MG63 (cell line): Measurements from ENCODE around the gene NMU. TPM values are rescaled to one million over a fixed set of nuclear protein-coding genes. Genes with fewer than 3 reads are reported as not detected.
A peak's percentile ranks its signal among the peaks of the same experiment; 100 is the strongest.
"Not testable (repeated sequence)": the region's sequence is repeated elsewhere in the genome, so short reads cannot be mapped to it uniquely, and the experiment has no call there.

ENCODE experiments used
- DNase-seq: peaks from one replicate; pipeline ENCODE4 v3.0.0-alpha.2; 2020
- H3K27me3 ChIP-seq: fragments of 250-450 bp; sonication (Bioruptor Pico); 2 replicates; pipeline ENCODE4 v1.5.1; 2020; ENCODE audit warnings: mild to moderate bottlenecking, moderate library complexity
- H3K36me3 ChIP-seq: fragments of 250-450 bp; sonication (Bioruptor Pico); 2 replicates; pipeline ENCODE4 v1.5.1; 2020; ENCODE audit warnings: mild to moderate bottlenecking, moderate library complexity
- H3K4me3 ChIP-seq: fragments of 250-450 bp; sonication (Bioruptor Pico); 2 replicates; pipeline ENCODE4 v1.5.1; 2020; ENCODE audit warnings: mild to moderate bottlenecking, moderate library complexity
- H3K9me3 ChIP-seq: fragments of 250-450 bp; sonication (Bioruptor Pico); 2 replicates; pipeline ENCODE4 v1.5.1; 2020; ENCODE audit warnings: mild to moderate bottlenecking, moderate library complexity
- total RNA-seq: library from RNA; depleted of rRNA; stranded (reverse); fragments of >200 nt; shearing (Covaris generic); gene quantifications from 2 replicates; pipeline ENCODE4 v1.2.3, GENCODE V29; 2014; ENCODE audit warnings: low replicate concordance; rRNA removed

NMU gene, protein sequence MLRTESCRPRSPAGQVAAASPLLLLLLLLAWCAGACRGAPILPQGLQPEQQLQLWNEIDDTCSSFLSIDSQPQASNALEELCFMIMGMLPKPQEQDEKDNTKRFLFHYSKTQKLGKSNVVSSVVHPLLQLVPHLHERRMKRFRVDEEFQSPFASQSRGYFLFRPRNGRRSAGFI
- total RNA-seq, result not detected in 2 replicates

DNA sequence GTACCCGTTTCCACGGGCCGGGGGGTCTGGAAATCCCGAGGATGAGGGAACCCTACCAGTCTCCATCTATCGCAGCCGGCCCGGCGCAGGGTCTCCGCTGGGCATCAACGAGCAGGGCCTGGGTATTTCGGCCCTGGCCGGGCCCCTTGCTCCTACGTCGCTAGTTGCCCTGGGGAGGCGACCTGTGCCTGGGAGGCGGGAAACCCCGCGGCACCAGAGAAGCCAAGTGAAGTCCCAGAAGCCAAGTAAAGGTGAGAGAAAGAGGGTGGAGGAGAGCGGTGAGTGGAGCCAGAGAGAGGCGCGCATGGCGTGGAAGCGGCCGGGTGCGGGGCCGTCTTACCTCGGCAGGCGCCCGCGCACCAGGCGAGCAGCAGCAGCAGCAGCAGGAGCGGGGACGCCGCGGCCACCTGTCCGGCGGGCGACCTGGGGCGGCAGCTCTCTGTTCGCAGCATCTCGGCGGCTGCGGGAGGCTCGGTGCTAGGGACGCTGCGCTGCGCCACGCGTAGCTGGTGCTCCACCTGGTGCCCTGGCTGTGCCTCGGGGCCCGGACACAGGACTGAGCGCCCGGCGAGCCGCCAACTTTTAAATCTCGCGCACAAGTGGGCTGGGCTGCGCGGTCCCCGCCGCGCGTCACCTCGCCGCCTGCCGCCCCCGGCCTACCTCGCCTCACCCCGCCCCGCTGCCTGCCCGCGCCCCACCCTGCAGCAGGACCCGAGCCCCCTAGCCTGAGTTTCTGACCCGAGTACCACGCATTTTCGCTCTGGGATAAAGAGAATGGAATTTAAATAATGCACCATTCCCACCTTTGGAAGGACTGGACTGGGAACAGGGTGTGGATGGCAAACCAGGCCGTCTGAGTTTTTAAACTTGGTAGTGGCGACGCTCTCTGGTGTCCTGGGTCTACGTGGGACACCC lies at the start of gene NMU:
NMU (minus strand) TSS at position 558 of the 915 bp plus-strand sequence; CDS start at position 452, 106 bp downstream.
- Histone ChIP-seq H3K4me3 (peak within 1 kb of the TSS; percentile 33), H3K27me3 (no peaks in the 10 kb centered on the region), H3K36me3 (no peaks in the 10 kb centered on the region), H3K9me3 (no peaks in the 10 kb centered on the region)
- DNase-seq, result peak; percentile 58

DNA sequence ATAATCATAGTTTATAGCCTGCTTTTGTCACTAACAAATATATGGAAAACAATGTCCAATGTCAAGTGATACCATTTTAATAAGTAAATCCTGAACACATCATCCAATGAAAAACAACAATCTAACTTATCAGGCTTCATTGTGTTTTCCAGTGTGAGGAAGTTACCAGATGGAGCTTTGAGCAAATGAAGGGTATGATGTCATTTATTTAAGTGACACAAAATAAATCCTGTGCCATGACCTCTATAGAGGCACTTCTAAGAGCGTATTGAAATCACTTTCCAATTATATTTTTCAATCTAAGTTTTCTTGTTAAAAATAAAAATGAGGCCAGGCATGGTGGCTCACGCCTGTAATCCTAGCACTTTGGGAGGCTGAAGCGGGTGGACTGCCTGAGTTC lies 48.2 kb upstream of the NMU start:
- H3K4me3 ChIP-seq, result no peak overlapping the region
- no peak for DNase-seq

DNA sequence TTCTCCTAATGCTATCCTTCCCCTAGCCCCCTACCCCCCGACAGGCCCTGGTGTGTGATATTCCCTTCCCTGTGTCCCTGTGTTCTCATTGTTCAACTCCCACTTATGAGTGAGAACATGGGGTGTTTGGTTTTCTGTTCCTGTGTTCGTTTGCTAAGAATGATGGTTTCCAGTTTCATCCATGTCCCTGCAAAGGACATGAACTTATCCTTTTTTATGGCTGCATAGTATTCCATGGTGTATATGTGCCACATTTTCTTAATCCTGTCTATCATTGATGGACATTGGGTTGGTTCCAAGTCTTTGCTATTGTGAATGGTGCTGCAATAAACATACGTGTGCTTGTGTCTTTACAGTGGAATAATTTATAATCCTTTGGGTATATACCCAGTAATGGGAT lies 46.7 kb upstream of the NMU start:
- H3K9me3 ChIP-seq, DNase-seq, H3K27me3 ChIP-seq, H3K36me3 ChIP-seq, H3K4me3 ChIP-seq: not testable (repeated sequence)

More for the DNA sequence above, 48.2 kb upstream of the NMU start:
- H3K9me3 ChIP-seq, result no peaks in the 10 kb centered on the region
- H3K27me3 ChIP-seq, result no peaks in the 10 kb centered on the region
- H3K36me3 ChIP-seq, result no peaks in the 10 kb centered on the region

DNA sequence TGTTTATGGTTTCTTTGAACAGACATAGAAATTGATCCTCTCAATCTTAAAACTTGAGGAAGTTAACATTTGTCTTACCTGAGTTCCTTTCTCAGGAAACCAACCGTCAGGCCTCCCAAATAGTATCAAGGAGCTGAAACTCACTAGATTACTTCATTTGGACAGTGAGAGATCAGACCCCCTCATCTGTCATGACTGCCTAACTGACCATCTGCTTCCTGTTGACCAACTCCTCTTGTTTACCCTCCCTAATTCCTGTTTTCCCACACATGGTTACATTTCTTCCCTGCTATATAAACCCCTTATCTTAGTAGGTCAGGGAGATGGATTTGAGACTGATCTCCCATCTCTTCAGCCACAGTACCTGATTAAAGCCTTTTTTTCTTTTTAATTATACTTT lies 46.2 kb upstream of the NMU start:
- Histone ChIP-seq H3K36me3 (no peaks in the 10 kb centered on the region), H3K27me3 (no peaks in the 10 kb centered on the region), H3K4me3 (no peak overlapping the region)

DNA sequence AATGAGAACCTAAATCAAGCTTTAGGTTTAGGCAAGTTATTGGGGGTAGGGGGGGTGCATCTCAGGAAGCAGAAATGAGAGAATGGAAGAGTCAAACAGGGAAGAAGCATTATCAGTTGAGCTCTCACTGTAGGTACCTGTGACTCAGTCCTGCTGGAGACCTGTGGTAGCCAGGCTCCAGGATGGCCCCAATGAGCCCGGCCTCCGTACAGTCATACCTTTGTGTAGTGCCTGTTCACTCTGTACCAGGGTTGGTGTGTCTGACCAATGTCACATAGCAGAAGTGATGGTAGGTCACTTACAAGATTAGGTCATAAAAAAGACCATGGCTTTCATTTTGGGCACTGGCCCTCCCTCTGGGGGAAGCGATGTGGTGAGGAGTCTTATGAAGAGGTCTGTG lies 45.3 kb upstream of the NMU start:
- no peak for DNase-seq

More for the DNA sequence above, 46.2 kb upstream of the NMU start:
- no peaks in the 10 kb centered on the region for H3K9me3 ChIP-seq
- no peak for DNase-seq

DNA sequence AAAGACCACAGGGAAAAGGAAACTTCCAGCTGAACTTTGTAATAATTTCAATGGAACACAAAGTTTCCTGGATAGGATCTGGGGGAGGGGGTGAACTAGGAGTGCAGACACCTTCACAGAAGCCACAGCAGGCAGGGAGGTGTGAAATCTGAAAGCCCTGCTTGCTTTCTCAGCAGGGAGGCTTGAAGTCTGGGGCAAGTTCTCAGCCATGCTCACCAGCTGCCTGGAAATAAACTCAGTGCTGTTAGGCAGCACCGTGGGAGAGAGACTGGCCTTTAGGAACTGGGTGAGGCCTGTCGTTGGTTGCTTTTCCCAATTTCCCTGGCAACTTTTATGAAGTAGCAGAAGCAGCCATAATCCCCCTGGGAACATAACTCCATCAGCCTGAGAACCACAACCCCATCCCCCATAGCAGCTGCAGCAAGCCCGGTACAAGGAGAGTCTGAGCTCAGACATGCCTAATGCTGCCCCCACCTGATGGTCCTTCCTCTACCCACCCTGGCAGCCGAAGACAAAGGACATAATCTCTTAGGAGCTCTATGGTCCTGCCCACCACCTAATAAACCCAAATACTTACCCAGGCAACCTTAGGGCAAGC lies 39.2 kb upstream of the NMU start:
- H3K9me3 ChIP-seq, result no peaks in the 10 kb centered on the region
- DNase-seq, result no peak
- no peak overlapping the region for H3K4me3 ChIP-seq
- no peaks in the 10 kb centered on the region for H3K27me3 ChIP-seq
- H3K36me3 ChIP-seq, result no peaks in the 10 kb centered on the region

More for the DNA sequence above, 45.3 kb upstream of the NMU start:
- Histone ChIP-seq H3K27me3 (no peaks in the 10 kb centered on the region), H3K4me3 (no peak overlapping the region), H3K9me3 (no peaks in the 10 kb centered on the region), H3K36me3 (no peaks in the 10 kb centered on the region)

DNA sequence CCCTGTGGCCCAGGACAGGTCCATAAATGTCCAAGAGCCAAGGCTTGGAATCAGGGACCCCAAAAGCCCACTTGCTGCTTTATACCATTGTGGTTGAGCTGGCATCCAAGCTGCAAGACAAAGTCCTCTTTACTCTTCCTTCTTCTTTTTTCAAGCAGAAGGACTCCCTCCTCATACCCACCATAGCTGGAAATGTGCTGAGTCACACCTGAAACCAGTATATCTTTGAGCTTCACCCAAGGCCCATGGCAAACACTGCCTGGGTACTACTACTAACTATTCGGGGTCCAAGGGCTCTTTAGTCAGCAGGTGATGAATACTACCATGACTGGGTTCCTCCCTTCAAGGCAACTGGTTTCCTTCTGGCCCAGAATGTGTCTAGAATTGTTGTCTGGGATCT lies 37.3 kb upstream of the NMU start:
- no peak overlapping the region for H3K4me3 ChIP-seq
- H3K36me3 ChIP-seq, result no peaks in the 10 kb centered on the region
- no peaks in the 10 kb centered on the region for H3K27me3 ChIP-seq
- DNase-seq, result no peak
- H3K9me3 ChIP-seq, result no peaks in the 10 kb centered on the region

DNA sequence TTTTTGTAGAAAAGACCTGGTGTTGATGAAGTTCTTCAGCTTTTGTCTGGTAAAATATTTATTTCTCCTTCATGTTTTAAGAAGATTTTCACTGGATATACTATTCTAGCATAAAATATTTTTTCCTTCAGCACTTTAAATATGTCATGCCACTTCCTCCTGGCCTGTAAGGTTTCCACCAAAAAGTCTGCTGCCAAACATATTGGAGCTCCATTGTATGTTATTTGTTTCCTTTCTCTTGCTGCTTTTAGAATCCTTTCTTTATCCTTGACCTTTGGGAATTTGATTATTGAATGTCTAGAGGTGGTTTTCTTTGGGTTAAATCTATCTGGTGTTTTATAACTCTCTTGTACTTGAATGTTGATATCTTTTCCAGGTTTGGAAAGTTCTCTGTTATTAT lies 35.6 kb upstream of the NMU start:
- no peaks in the 10 kb centered on the region for H3K27me3 ChIP-seq
- H3K9me3 ChIP-seq, result no peaks in the 10 kb centered on the region
- H3K4me3 ChIP-seq, result no peak overlapping the region
- DNase-seq, result no peak
- no peaks in the 10 kb centered on the region for H3K36me3 ChIP-seq

DNA sequence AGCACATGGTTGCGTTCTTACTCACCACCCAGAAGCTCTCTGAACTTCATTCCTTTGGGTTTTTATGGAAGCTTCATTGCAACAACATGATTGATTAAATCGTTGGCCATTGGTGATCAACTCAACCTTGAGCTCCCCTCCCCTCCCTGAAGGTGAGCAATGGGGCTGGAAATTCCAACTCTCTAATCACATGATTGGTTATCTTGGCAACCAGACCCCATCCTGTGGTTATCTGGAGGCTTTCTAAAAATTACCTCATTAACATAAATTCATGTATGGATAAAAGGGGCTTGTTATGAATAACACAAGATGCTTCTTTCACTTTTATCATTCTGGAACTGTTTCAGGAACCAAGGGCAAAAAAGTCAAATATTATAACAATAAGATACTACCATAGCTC lies 34.6 kb upstream of the NMU start:
- no peaks in the 10 kb centered on the region for H3K27me3 ChIP-seq
- DNase-seq, result no peak
- no peaks in the 10 kb centered on the region for H3K36me3 ChIP-seq
- H3K9me3 ChIP-seq, result no peaks in the 10 kb centered on the region
- no peak overlapping the region for H3K4me3 ChIP-seq

DNA sequence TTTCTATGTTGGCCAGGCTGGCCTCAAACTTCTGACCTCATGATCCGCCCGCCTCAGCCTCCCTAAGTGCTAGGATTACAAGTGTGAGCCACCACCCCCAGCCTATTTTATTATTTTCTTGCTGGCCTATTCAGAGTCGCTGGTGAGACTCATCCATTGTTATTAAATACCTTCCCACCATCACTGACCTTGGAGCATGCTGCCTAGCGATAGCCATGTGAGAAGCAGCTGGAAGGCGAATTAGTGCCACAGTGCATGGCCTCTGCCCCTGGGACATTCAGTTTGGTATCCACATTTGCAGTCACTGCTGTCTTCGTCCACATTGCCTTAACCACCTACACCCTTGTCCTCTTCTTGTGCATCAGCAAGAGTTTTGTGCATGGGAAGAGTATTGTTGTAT lies 32.4 kb upstream of the NMU start:
- Histone ChIP-seq H3K36me3 (no peaks in the 10 kb centered on the region), H3K9me3 (no peaks in the 10 kb centered on the region), H3K4me3 (no peak overlapping the region), H3K27me3 (no peaks in the 10 kb centered on the region)
- DNase-seq, result no peak

DNA sequence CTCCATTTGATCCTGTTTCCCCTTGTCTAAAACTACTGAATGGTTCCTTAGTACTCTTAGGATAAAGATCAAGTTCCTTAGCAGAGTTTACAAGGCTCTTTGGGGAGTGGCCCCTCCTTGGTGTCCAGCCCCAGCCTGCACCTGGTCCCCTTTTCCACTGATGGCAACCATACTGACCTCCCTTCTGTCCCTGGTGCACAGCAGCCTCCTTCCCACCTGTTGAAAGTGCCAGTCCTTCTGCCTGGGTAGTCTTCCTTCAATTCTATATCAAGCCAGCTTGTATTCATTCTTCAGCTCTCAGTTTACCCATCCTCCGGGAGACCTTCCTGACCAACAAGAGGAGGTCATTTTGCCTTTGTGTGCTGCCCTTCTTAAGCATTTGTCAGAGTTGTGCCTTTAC lies 30.4 kb upstream of the NMU start:
- Histone ChIP-seq H3K36me3 (no peaks in the 10 kb centered on the region), H3K27me3 (no peaks in the 10 kb centered on the region), H3K4me3 (no peak overlapping the region), H3K9me3 (no peaks in the 10 kb centered on the region)
- DNase-seq, result no peak

DNA sequence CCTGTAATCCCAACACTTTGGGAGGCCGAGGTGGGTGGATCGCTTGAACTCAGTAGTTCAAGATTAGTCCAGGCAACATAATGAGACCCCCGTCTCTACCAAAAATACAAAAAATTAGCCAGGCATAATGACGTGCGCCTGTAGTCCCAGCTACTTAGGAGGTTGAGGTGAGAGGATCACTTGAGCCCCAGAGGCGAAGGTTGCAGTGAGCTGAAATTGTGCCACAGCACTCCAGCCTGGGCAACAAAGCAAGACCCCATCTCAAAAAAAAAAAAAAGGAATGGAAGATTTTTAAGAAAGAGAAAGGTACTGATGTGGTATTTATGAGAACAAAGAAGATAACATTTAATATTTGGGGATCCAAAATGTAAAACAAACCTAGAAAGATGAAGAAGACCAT lies 27.0 kb upstream of the NMU start:
- Histone ChIP-seq H3K27me3 (no peaks in the 10 kb centered on the region), H3K4me3 (no peak overlapping the region), H3K36me3 (no peaks in the 10 kb centered on the region), H3K9me3 (no peaks in the 10 kb centered on the region)
- no peak for DNase-seq

DNA sequence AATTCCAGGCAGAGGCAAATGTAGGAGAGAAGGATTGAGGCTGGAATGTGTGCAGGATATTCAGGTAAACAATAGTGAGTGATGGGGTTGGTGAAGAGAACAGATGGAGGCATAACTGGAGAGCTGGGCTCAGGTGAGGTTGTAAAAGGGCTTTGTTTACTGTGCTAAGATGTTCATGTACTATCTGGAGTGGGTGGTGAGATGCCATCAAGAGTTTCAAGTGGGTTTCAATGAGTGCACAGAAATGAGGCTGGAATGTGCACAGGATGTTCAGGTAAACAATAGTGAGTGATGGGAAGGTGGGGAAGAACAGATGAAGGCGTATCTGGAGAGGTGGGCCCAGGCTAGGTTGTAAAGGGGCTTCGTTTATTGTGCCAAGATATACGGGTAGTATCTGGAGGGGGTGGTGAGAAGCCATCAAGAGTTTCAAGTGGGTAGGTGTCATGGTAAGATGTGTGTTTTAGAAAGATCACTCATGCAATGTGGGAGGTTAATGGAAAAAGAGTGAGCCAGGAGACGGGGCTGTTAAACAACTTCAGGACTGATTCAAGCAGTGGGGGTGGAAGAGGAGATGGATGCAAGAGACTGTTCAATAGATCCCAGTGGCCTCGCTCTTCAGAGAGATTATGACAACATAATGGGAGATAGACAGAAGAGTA lies 25.4 kb upstream of the NMU start:
- Histone ChIP-seq H3K27me3 (no peaks in the 10 kb centered on the region), H3K4me3 (no peak overlapping the region), H3K9me3 (no peaks in the 10 kb centered on the region), H3K36me3 (no peaks in the 10 kb centered on the region)
- no peak for DNase-seq

DNA sequence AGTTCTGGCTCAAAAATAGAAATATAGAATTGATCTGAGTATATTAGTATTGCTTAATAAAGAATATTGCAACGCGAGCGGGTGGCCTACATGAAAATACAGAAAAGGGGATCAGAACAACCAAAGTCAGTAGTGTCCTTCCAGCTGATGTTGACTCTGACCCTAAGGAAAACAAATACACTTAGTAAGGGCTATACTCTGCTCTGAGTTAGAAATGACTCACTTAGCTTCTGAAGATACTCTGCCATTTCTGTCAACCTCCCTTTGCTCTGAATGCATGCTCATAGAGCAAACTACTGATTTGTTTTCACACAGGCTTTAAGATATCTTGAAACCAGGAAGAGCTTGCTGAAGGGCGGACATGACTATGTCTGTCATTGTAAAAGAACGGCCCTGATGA lies 22.6 kb upstream of the NMU start:
- Histone ChIP-seq H3K9me3 (no peaks in the 10 kb centered on the region), H3K4me3 (no peak overlapping the region), H3K36me3 (no peaks in the 10 kb centered on the region), H3K27me3 (no peaks in the 10 kb centered on the region)
- DNase-seq, result no peak

DNA sequence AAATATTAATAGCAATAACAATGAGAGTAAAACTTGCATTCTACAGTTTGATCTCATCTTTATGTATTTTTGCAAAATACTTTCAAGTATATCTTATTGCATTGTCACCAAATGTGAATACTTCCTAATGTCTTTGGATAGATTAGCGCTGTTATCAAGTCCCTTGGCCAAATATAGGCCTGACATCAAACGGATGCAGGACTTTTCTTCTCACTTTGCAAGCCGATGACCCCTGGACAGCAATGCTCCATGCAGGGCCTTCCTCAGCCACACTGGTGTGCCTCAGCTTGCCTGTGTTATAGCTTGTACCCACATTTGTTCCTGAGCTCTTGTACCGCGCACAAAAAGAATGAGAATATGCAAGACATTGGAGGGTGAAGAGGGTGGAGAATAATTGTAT lies 18.0 kb upstream of the NMU start:
- no peaks in the 10 kb centered on the region for H3K27me3 ChIP-seq
- DNase-seq, result no peak
- no peaks in the 10 kb centered on the region for H3K36me3 ChIP-seq
- H3K4me3 ChIP-seq, result no peak overlapping the region
- no peaks in the 10 kb centered on the region for H3K9me3 ChIP-seq

DNA sequence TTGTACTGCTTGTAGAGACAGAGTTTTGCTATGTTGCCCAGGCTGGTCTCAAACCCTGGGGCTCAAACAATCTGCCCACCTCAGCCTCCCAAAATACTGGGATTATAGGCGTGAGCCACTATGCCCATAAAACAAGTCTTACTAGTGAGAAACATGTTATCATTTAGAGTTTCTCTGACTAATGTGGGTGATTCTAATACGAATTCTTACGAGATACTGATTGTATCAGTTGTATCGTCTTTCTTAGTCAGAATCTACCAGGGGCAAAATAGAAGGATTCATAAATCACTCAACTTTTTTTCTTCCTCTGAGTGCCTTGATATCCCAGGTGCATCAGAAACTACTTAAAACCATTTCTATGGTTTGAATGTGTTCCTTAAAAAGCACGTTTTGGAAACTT lies 14.4 kb upstream of the NMU start:
- no peaks in the 10 kb centered on the region for H3K27me3 ChIP-seq
- no peaks in the 10 kb centered on the region for H3K36me3 ChIP-seq
- DNase-seq, result no peak
- no peak overlapping the region for H3K4me3 ChIP-seq
- H3K9me3 ChIP-seq, result no peaks in the 10 kb centered on the region

DNA sequence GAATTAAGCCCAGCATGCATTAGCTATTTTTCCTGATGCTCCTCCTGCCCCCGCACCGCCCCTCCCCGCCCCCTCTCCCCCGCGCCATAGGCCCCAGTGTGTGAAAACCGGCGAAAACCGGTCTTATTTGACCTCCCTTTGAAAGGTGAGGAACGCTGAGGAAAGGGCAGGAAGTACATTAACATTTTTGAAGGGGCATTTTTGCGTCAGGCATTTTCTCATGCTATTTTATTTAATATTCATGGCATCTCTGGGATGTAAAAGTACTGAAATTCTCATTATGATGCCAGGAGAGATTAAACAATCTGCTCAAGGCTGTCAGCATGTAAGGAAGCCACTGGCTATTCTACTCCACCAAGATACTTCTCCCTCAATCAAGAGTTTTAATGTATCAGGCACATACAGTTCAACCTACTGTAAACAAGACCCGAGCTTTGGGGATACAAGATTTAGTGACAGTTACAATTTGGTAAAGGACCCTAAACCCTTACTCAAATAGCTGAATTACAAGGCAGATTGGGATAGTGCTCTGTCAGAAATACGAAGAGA lies 1.2 kb upstream of the NMU start:
- Histone ChIP-seq H3K27me3 (no peaks in the 10 kb centered on the region), H3K9me3 (no peaks in the 10 kb centered on the region)
- no peak for DNase-seq

More for the DNA sequence above, 1.2 kb upstream of the NMU start:
- Histone ChIP-seq H3K4me3 (no peak overlapping the region), H3K36me3 (no peaks in the 10 kb centered on the region)
